Upper lobe of right lung (tissue), 1 donor: ENCODE measurements around the gene NUDT19. TPM values are rescaled to one million over a fixed set of nuclear protein-coding genes. Genes with fewer than 3 reads are reported as not detected.
A peak's percentile ranks its signal among the peaks of the same experiment; 100 is the strongest.

Experiments
- ATAC-seq: fragments of 200-7000 bp; cut with Tn5 transposase; one replicate; pipeline ENCODE4 v1.9.1; 2020; ENCODE audit warnings: mild to moderate bottlenecking, moderate library complexity
- DNase-seq: peaks from one replicate; pipeline ENCODE4 v3.0.0-alpha.2; 2020
- H3K27ac ChIP-seq: fragments of 200-600 bp; one replicate; pipeline ENCODE4 v1.8.0; 2022
- H3K27me3 ChIP-seq: fragments of 200-600 bp; one replicate; pipeline ENCODE4 v1.8.0; 2022; ENCODE audit warnings: mild to moderate bottlenecking
- H3K36me3 ChIP-seq: fragments of 200-600 bp; one replicate; pipeline ENCODE4 v1.8.0; 2022
- H3K4me1 ChIP-seq: fragments of 200-600 bp; one replicate; pipeline ENCODE4 v1.8.0; 2022
- H3K4me3 ChIP-seq: fragments of 200-600 bp; one replicate; pipeline ENCODE4 v1.8.0; 2022; ENCODE audit warnings: mild to moderate bottlenecking
- H3K9me3 ChIP-seq: fragments of 200-600 bp; one replicate; pipeline ENCODE4 v1.8.0; 2022
- intact Hi-C: fragments of 100-400 bp; cut with DNase I; formaldehyde crosslinking; loops from one replicate; pipeline ENCODE4 v1.11.0; 2022
- total RNA-seq: library from RNA; stranded (reverse); fragmentation: NEBNext Ultra II Directional; extraction: Animal tissue kit (Norgen Biotek cat#: 25700); gene quantifications from one replicate; pipeline ENCODE4 v1.2.1, GENCODE V29; 2021
- TF ChIP-seq, protein P1 (sequence below): fragments of 200-600 bp; IDR thresholded peaks from one replicate; pipeline ENCODE4 v1.8.0; 2022; ENCODE audit warnings: antibody characterized with exemption
- donor health status: DM: no; HTN: yes; CAD: no; lungs with severe emphysema.

NUDT19 gene
- total RNA-seq, 1 donor from 2014 or later = 14.2 TPM

GRCh38 chr19:32676186-32676894, 15.3 kb upstream of the NUDT19 start:
- Histone ChIP-seq H3K4me3 (peak overlapping the region; percentile 81), H3K36me3 (no peaks in the 10 kb centered on the region), H3K4me1 (peaks cover 18% of the 10 kb centered on the region), H3K27ac (no peak overlapping the region), H3K27me3 (peaks cover 22% of the 10 kb centered on the region), H3K9me3 (no peaks in the 10 kb centered on the region)
- TF ChIP-seq, protein P1, sequence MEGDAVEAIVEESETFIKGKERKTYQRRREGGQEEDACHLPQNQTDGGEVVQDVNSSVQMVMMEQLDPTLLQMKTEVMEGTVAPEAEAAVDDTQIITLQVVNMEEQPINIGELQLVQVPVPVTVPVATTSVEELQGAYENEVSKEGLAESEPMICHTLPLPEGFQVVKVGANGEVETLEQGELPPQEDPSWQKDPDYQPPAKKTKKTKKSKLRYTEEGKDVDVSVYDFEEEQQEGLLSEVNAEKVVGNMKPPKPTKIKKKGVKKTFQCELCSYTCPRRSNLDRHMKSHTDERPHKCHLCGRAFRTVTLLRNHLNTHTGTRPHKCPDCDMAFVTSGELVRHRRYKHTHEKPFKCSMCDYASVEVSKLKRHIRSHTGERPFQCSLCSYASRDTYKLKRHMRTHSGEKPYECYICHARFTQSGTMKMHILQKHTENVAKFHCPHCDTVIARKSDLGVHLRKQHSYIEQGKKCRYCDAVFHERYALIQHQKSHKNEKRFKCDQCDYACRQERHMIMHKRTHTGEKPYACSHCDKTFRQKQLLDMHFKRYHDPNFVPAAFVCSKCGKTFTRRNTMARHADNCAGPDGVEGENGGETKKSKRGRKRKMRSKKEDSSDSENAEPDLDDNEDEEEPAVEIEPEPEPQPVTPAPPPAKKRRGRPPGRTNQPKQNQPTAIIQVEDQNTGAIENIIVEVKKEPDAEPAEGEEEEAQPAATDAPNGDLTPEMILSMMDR = no peak
- intact Hi-C loops = no loop called here
- DNase-seq (peak; percentile 73), ATAC-seq (peak; percentile 5)

DNA sequence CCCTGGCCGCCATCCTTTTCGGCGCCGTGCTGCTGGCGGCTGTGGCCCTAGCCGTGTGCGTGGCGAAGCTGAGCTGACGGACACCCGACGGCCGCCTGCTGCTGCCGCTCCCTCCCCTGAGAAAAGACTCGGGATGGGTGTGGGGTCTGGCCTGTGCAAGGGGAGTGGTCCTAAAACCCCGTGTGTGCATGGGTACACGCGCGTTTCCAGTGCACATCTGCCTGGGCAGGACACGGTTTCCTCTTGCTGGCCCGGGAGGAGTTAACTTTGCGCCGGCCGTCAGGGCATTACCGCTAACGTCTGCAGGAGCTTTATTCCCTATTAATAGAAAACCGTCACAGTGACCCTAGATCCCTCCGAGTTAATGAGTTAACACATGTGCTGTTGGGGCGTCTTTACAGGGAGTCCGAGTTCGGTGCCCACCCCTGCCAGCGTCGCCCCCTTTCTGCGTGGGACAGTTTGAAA, 14.7 kb upstream of the NUDT19 start:
- no peaks in the 10 kb centered on the region for H3K36me3 ChIP-seq
- no peak overlapping the region for H3K27ac ChIP-seq
- peaks cover 18% of the 10 kb centered on the region for H3K4me1 ChIP-seq
- intact Hi-C loops = no loop called here
- H3K27me3 ChIP-seq = peaks cover 22% of the 10 kb centered on the region
- no peaks in the 10 kb centered on the region for H3K9me3 ChIP-seq
- H3K4me3 ChIP-seq = peak overlapping the region; percentile 81
- ATAC-seq (no peak), DNase-seq (no peak)
- TF ChIP-seq, protein P1 = no peak

- Histone ChIP-seq H3K4me1 (peaks cover 18% of the 10 kb centered on the region), H3K27me3 (peaks cover 22% of the 10 kb centered on the region), H3K27ac (peak overlapping the region; percentile 42), H3K36me3 (no peaks in the 10 kb centered on the region), H3K9me3 (no peaks in the 10 kb centered on the region), H3K4me3 (no peak overlapping the region)
- ATAC-seq (no peak), DNase-seq (no peak)
- TF ChIP-seq, protein P1 = no peak
- intact Hi-C loops = no loop called here
These were observed 14.0 kb upstream of the NUDT19 start for GRCh38 chr19:32677657-32678056.

DNA sequence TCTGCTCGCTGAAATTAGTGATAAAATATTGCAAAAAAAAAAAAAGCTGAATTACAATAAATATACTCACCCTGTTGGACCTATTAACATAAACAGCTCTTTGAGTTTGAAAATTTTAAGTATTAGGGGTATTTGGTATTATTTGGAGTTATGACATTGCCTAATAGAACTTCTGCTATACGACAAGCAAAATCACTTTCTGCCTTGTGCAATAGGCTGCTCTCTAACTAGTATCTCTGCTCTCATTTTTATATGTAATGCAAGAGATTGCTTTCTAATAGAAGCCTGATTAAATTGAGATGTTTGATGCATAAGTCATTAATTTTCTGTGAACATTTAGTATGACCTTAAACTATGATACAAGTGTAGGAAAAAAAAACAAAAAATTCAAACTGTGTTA, 10.6 kb upstream of the NUDT19 start:
- no peak overlapping the region for H3K4me3 ChIP-seq
- peaks cover 8% of the 10 kb centered on the region for H3K4me1 ChIP-seq
- ATAC-seq = no peak

DNA sequence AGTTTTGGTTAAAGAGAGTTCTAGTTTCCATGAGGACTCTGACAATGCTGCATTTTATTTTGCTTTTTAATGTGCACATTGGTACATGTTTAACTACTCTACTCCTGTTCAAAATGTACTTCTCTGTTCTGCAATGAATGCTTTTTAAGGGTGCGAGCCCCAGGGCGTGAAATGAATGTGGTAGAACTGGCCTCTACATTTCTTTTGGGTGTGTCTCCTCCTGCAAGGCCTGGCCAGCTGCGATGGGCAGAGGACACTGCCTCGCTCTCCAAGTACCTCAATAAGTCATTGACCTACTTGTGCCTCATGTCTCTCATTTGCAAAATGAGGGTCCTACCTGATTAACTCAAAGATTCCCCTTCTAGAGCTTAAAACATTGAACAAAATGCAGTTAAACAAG, 9.3 kb upstream of the NUDT19 start:
- ATAC-seq (peak; percentile 76), DNase-seq (no peak)
- no peaks in the 10 kb centered on the region for H3K9me3 ChIP-seq
- no peak overlapping the region for H3K4me3 ChIP-seq
- no peaks in the 10 kb centered on the region for H3K36me3 ChIP-seq
- no peak overlapping the region for H3K27ac ChIP-seq
- intact Hi-C loops = no loop called here
- H3K27me3 ChIP-seq = peaks cover 6% of the 10 kb centered on the region
- TF ChIP-seq, protein P1 = no peak
- no peaks in the 10 kb centered on the region for H3K4me1 ChIP-seq

More for the DNA sequence above, 10.6 kb upstream of the NUDT19 start:
- no peak overlapping the region for H3K27ac ChIP-seq
- no peaks in the 10 kb centered on the region for H3K9me3 ChIP-seq
- no peaks in the 10 kb centered on the region for H3K36me3 ChIP-seq
- TF ChIP-seq, protein P1 = no peak
- no peak for DNase-seq
- intact Hi-C loops = no loop called here
- H3K27me3 ChIP-seq = peaks cover 19% of the 10 kb centered on the region
